NOMO-1 (cell line): Measurements from ENCODE around the gene FBXO9.

Source experiments
- DNase-seq, 2 experiments: peaks; one replicate each; lab custom pipeline; 2025; ENCODE audit not compliant: unreplicated experiment in 2 of 2; lab: John Stamatoyannopoulos, UW

FBXO9 gene

DNA sequence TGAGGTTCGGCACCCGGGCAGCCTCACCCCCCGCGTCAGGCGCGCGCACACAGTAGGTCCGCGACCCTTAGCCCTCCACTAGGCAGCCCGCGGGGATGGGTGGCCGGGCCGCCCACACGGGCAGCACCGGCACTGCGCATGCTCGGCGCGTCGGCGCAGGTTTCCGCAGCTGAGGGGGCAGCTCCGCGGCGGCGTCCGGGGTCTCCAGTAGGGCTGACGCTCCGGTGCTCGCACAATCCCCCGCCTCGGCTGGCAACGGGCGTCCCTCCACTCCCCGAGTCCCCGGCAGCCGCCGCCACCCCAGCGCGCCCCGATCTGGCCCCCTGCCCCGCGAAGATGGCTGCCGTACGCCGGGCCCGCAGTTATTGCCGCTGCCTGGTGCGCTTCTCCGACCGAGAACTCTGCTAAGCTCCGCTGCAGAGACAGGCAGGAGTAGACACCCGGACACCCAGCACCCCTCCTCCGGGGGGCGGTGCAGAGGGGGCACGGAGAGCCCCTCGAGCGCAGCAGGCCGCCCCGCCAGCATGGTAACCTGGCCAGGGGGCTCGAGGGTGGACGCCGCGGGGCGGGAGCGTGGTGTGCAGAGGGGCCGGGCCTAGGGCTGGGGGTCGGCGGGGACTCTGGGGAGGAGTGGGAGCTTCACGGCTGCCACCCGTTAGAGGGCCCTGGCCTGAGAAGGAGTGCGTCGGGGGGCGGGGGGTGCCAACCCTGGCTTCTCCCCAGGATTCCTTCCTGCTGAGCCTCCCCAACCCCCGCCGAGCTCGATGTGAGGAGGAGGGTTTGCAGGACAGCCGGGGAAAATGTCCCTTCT is at the start of gene FBXO9:
TSS of gene FBXO9 (plus strand) at position 139 of the 811 bp plus-strand sequence. CDS start at position 525, 386 bp downstream.
- DNase-seq: peak; percentile 78 to 84

DNA sequence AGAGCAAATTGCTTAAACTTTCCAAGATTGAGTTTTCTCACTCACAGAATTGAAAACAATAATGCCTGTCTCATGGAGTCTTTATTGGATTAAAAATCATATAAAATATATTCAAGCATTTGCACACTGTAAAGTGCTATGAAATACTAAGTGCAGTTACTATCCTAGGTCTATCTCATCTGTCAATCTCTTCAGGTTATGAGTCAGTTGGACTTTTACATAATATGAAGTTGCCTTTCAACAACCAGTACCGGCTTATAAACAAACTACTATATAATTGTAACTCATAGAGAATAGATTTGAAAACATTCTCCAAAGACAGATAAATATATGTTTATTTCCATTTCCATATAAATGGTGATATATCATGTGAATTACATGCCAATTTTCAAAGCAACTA is 49.7 kb upstream of the FBXO9 start:
- no peak for DNase-seq

DNA sequence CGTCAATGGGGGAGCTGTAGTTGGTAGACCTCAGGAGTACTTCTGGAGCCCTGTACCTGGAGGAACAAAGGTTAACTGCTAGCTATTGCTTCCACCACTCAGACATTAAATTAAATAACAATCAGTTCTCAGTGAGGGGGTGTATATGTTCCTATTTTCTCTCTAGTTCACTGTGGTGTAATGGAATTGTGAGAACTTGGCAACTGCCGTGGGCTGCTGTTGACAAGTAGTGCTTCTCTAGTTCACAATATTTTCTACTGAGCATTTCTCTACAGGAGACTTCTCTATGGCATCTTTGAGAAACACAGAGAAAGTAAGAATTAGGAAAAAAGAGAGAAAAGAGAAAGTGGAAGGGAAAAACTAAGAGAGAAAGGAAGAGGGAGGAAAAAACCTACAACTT is 46.8 kb upstream of the FBXO9 start:
- no peak for DNase-seq

DNA sequence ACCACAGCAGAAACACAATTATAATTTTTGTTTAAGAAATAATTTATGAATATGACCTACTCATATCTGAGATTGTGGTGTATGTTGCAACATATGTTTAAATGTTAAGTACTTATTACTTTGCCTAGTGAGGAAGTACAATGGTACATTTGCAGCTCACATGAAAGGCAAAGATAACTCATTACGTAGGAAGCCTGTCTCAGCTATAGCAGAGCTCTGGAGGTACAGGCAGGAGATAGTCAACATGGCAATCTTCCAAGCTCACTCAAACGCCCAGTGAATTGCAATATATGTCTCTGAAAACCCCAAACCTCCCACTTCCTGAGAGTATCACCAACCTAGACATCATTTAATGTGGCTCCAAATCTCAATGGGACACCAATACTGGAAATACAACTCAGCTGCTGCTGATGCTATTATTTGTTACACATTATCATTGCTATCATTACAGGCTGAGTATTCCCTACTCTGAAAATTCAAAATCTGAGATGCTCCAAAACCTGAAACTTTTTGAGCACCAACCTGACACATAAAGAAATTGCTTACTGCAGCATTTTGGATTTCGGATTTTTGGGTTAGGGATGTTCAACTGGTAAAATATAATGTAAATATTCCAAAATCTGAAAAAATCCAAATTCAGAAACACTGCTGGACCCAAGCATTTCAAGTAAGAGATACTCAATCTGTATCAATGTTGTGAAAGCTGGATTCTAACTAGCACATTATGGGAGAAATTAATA is 45.0 kb upstream of the FBXO9 start:
- peak in 1 of 2 experiments; percentile 1 for DNase-seq

DNA sequence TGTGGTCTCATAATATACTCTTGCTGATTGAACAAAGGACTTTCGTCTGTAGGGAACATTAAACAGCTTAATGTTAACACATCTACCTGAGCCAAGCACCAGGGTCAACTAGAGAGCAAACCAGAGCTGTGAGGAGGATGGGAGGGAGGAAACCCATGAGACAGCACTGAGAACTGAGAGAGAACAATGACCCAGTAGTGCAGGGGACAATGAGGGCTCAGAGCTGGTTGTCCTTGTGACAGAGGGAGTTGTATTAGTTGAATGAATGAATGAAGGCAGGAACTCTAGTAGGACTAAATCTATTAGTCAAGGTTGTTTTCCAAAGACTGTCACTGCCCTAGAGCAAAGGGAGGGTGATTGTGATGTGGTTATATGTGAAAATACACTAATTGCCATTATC is 41.9 kb upstream of the FBXO9 start:
- DNase-seq: no peak

DNA sequence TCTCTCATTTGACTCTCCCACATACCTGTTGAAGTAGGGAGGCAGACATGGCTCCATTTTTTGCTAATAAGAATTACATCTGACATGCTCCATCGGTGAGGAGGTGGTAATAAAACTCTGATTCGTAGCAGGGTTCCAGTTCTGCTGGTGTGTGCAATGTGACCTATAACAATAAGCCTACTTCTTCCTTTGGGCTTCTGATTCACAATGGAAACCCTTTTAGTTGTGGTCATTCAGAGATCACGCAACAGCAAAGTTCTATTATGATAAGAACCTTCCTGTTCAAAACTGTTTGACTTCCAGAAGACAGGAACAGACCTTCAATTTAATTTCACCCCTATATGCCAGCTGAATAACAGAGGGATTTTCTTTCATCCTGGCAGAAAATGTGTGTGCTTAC is 38.7 kb upstream of the FBXO9 start:
- DNase-seq: no peak

DNA sequence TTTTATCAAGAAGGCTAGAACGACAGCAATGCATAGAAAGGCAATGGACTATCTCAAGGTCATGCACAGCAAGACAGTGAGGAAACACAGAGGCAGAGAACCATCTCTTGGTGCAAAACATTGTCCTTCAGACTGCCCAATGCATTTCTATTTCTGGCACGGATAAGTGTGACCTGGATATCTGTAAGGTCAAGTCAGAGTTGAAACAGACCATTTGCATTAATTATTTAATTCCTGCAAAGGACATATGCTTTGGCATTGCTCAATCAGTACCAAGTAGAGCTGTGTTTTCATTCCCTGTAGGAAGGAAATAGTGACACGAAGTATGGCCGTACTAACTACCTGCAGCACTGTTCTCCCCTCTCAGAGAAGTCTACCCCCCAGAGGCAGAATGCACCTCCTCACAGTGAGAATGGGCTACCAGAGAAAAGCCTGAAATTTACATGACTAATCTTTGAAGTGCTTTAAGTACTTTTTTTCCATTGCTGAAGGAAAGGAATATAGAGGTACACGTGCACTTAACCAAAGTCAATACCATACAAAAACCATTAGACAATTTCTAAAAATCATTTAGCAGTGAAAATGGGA is 38.0 kb upstream of the FBXO9 start:
- DNase-seq: no peak

DNA sequence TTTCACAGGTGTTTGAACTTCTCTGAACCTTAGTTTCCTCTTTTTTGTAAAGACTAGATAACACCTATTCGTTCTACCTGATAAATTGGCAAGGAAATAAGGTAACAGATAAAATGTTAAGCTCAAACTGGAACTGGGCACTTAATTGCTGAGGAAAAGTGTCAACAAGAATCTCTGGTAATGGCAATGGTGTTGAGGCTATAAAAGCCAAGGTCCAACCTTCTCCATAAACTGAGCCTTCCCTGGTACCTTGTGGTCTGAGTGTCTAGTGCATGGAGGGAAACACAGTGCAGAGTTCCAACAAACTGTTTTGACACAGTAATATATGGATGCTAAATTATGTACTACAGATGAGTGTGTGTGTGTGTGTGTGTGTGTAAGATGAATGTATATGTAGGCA is 36.7 kb upstream of the FBXO9 start:
- no peak for DNase-seq

DNA sequence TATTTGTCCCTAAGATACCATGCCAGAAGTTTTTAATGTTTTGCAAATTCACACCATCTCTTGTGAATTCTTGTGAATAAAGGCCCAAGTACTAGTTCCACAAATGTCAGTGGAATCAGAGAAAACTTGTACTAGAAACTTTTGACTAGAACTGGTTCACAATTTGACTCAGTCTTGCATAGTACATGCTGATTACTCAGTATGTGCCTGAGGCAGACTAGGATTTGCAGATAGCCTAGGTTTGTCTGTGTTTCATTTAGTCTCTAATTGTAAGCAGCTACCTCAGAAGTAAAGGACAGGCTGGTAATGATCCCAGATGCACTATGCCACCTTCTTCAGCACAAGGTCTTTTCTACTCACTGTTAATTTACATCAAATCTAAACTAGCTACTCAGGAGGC is 35.9 kb upstream of the FBXO9 start:
- DNase-seq: no peak

DNA sequence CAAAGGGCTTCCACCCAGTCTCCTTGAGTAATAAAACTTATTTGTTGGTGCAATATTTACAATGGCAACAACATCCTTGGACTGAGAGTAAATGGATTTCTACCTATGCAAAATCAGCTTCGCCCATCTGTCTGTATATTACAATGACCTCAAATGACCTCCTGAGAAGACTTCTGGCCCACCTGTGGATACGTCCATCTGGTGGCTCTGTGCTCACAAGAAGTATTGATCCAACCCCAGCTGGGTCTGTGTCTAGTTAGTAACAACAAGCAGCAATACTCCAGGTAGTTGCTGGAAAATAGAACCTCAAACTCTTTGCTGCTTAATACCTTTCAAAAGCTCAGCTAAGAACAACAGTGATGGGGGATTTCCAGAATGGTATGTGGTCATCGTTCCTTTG is 35.4 kb upstream of the FBXO9 start:
- DNase-seq: no peak

DNA sequence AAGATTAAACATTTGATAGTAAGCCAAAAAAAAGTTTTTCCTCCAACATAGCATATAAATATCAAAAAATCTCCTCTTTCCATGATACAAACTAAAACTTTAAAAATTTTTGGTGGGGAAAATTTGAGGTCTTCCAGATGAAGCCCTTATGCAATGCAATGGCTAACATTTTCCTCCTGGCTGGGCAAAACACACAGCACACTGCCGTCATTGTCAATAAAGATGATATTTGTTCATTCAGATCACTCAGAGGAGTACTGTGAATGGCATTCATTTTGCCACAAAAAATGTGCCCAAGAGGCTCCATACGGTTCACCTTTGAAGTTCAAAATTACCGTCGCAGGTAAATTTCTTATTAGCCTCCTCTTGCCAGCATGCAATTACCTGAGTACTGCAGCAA is 33.9 kb upstream of the FBXO9 start:
- DNase-seq: no peak

DNA sequence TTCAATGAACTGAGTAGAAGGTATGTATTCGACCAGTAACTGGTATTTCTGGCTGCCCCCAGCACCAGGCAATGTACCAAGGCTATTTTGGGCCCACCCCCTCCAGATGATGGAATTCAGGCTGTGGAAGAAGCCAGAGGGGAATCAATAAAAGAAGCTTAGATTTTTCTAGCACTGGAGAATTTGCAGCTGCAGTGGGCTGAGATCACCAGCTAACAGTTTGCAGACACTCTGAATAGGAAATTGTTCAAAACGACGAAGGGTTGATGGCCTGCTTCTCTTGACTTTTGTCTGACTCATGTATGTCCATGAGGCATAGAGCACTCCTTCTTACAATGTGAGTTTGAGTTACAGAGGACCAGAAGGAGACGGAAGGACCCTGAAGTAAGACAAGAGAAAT is 32.4 kb upstream of the FBXO9 start:
- DNase-seq: no peak

DNA sequence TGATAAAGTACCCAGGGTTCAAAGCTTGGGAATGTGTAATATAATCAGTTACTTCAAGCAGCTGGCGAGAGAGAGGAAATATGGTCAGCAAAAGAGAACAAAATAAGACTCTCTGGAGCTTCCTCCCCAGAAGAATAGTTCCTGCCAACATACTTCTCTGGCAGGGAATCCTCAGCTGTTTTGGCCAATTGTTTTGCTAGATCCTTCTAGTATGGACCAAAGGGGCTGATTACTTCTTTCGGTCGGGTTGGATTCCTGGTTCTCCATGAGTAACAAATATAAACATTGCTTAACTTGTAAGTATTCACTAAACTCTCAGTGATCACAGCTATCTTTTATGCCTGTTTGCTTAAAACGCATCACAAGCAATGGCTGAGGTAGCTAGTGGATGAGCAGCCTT is 31.4 kb upstream of the FBXO9 start:
- DNase-seq: no peak

DNA sequence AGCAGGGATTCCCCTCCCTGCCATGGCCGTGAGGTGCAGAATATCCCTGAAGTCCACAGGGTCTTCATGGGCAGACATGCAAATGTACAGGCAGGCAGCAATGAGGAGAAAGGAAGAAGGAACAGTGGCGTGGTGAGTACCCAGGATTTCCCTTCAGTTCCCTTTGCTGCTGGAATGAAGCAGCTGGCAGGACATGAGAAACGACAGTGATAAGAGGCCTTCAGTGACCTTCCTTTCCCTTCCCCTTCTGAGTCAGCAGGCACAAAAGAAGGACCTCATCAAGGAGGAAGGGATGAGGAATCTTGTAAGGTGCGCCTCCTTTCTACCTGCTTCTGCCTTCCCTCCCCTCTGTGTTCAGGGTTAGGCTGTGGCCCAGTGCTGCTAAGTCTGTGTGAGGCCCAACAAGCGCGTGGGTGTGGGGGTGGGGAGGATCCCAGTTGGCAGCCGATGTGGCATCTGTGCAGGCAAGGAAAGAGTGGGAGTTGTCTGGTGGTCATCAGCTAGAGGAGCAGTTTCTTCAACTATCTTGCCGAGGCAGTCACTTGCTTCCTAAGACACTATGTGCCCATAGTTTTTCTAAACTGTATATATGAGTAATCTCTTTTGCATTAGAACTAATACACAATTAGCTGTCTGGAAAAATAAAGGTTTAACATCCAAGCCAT is 29.5 kb upstream of the FBXO9 start:
- DNase-seq: no peak

DNA sequence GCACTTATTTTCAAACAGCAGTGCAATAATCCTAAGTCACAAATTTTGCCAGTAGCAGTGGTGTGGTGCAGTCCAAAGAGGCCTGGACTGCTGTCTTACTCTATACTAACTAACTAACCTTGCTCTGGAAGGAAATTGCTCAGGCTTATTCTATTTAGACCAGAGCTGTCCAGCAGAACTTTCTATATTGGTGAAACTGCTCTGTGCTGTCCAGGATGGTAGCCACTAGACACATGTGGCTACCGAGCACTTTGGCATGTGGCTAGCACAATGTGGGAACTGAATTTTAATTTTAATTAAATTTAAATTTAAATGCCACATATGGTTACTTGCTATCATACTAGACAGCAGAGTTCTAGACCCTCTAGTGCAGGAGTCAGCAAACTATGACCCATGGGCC is 27.1 kb upstream of the FBXO9 start:
- no peak for DNase-seq

DNA sequence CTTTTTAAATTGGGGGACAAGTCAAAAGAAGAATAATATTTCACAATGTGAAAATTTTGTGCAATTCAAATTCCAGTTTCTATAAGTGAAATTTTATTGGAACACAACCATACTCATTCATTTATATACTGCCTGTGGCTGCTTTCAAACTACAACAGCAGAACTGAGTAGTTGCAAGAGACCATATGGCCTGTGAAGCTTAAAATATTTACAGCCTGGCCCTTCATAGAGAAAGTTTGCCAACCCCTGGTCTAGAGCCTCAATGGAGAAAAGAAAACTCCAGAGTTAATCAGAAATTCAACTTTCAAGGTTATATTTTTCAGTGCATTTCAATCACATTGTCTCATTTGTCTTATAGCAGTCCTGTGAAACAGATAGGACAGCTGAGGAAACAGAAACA is 26.6 kb upstream of the FBXO9 start:
- no peak for DNase-seq

DNA sequence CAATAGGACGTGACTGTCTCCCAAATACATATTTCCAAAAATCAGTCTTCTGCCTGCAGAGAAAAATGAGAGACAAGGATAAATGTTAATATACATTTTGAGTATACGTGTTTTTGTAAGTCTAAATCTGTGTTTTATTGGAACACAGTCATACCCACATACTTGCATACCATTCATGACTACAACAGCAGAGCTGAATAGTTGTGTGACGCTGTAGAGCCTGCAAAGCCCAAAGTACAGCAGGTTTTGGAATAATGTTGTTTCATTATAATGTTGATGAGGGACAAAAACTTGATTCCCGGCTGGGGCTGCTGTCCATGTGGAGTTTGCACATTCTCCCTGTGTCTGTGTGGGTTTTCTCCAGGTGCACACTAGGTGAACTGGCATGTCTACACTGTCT is 23.8 kb upstream of the FBXO9 start:
- DNase-seq: no peak

DNA sequence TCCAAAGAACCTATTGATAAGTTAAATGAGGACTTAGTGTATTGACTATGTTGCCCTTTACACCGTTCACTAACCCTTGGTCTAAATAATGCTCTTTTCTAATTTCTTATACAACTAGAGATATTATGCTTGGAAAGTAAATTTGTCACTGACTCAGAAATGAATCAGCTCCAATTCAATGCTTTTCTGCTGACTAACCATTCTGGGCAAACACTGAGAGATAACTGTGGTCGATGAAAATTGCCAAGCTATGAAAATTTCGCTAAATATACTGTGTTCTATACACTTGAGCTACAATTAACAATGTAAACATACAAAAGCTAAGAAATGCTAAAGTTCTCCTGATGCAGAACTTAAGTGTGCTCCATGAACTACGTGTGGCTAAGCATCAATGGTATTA is 23.1 kb upstream of the FBXO9 start:
- no peak for DNase-seq

DNA sequence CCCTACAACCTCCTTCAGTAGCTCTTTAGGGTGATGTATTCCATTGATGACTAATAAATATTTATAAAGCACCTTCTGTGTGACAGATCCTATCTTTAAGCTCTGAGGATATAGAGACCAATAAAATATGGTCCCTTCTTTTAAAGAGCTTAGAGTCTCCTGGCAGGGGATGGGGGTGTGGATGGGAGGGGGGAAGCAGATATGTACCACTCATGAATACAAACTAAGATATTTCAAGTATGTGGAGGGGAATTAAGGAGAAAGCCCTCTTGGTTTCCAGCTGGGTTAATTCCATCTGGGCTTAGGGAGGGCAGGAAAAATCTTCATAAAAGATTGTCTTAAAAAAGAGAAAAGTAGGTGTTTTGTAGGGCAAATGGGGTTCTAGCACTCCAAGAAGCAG is 21.6 kb upstream of the FBXO9 start:
- no peak for DNase-seq

DNA sequence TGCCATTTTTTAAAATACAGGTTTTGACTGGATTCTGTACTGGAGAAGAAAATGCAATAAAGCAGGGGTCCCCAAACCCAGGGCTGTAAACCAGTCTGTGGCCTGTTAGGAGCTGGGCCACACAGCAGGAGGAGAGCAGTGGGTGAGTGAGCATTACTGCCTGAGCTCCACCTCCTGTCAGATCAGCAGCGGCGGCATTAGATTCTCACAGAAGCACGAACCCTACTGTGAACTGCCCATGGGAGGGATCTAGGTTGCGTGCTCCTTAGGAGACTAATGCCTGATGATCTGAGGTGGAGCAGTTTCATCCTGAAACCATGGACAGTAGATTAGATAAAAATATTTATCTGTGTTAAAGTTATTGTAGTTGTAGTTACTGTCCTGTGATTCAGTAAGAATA is 21.1 kb upstream of the FBXO9 start:
- DNase-seq: no peak

DNA sequence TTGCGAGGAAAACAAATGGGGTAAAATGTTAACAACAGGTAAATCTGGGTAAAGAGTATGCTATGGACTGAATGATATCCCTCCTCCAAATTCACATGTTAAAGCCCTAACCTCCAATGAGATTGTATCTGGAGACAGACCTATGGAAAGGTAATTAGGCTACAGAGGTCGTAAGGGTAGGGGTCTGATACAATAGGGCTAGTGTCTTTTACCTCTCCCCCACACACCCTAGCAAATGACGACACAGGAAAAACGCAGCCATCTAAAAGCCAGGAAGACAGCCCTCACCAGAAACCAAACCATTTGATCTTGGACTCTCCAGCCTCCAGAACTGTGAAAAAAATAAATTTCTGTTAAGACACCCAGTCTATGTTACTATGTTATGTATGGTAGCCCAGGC is 20.6 kb upstream of the FBXO9 start:
- no peak for DNase-seq
